Ureter (tissue), 1 donor: ENCODE results near the gene NOXO1. TPM values are rescaled to one million over a fixed set of nuclear protein-coding genes. Genes with fewer than 3 reads are reported as not detected.

Experiments
- DNase-seq: peaks from one replicate; pipeline ENCODE4 v3.0.0-alpha.2; 2020; ENCODE audit warnings: low spot score
- total RNA-seq: library from RNA; stranded (reverse); gene quantifications from one replicate; pipeline ENCODE4 v1.2.4, GENCODE V29; 2023
- donor health status: DM: yes; HTN: yes; CAD: no.

Gene NOXO1
- total RNA-seq, 1 donor from 2014 or later: 0.65 TPM

- peak; percentile 80 for DNase-seq
Measured at GRCh38 chr16:1979271-1980029, 1.8 kb downstream of the NOXO1 start.

- no peak for DNase-seq
Measured at GRCh38 chr16:1978476-1979120, 2.7 kb downstream of the NOXO1 start.

DNA sequence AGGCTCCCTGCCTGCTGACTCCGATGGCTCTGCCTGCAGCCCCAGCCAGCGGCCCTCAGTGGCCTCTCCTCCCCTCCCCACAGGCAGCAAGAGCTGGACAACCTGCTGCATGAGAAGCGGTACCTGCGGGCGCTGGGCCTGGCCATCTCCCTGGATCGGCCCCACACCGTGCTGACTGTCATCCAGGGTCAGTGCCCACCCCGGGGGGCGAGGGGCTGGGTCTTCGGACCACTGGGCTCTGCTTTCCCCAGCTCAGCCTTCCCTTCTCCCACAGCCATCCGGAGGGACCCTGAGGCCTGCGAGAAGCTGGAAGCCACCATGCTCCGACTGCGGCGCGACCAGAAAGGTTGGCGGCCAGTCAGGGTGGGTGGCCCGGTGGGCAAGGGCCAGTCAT, 3.4 kb downstream of the NOXO1 start:
- no peak for DNase-seq

DNA sequence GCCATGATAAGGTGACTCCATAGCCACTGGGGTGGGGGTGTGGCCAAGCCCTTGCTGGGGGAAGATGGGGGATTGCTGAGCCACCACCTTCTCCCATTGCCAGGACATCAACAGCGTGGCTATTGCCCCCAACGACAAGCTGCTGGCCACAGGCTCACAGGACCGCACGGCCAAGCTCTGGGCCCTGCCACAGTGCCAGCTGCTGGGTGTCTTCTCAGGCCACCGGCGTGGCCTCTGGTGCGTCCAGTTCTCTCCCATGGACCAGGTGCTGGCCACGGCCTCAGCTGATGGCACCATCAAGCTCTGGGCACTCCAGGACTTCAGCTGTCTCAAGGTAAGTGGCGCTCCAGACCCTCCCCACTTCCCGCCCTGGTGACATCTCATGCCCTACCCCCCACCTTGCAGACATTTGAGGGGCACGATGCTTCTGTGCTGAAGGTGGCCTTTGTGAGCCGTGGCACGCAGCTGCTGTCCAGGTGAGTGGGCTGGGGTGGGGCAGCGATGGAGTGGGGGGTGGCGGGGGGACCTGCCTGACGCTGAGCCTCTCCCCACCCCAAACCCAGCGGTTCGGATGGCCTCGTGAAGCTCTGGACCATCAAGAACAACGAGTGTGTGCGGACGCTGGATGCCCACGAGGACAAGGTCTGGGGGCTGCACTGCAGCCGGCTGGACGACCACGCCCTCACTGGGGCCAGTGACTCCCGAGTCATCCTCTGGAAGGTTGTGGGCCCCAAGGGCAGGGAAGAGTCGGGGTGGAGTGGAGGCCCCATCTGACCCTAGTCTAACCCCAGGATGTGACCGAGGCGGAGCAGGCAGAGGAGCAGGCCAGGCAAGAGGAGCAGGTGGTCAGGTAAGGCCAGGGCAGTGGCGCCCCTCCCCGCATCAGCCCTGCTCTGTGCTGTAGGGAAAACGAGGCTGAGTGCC, 4.1 kb downstream of the NOXO1 start:
- DNase-seq: no peak

DNA sequence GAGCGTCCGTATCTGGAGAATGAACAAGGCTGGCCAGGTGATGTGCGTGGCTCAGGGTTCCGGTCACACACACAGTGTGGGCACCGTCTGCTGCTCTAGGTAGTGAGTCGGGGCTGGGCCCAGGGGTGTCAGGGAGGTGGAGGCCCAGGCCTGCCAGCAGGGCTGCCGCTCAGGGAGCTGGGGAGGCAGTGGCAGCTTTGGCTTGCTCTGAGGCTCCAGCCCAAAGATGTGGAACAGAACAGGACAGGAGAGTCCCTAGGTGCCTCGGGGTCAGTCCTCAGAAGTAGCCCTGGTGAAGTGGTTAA, 5.1 kb downstream of the NOXO1 start:
- DNase-seq: no peak

DNA sequence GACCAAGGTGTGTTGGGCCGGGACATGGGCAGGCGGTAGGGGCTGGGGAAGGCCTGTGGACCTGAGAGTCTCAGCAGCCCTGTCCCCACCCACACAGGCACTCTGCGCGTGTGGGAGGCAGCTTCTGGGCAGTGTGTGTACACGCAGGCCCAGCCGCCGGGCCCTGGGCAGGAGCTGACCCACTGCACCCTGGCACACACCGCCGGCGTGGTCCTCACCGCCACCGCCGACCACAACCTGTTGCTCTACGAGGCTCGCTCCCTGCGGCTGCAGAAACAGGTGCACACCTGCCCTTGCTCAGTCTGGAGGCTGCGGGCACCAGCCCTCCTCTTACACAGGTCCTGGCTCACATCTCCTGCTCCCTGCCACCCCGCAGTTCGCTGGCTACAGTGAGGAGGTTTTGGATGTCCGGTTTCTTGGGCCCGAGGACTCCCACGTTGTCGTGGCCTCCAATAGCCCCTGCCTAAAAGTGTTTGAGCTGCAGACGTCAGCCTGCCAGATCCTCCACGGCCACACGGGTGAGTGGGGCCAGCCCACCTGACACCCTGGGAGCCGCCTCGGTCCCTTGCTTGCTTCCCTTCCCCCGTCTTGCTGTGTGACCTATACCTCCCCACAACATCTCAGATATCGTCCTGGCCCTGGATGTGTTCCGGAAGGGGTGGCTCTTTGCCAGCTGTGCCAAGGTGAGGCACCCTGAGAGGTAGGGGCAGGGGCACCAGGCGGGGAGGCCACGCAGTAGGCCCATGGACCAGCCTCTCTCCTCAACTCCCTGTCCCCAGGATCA, 5.6 kb downstream of the NOXO1 start:
- DNase-seq: no peak

- no peak for DNase-seq
Measured at GRCh38 chr16:1974157-1975070, 6.9 kb downstream of the NOXO1 start.

- no peak for DNase-seq
Measured at GRCh38 chr16:1973461-1974156, 7.7 kb downstream of the NOXO1 start.

DNA sequence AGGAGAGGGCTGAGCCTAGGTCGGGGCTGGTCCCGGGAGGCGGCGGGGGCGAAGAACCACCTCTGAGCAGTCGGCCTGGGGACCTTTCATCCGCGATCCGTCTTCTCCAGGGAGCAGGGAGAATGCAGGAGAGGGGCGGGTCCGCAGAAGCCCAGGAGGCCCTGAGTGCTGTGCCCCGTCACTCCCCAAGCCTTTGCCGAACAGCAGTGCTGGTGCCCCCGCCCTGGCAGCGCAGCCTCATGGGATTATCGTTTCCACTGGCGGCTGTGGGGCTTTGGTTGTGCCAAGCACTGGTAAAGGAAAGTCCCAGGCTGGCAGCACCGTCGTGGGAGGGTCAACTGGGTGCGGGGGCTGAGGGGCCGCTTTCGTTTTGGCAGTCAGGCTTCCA, 8.8 kb downstream of the NOXO1 start:
- DNase-seq: no peak

DNA sequence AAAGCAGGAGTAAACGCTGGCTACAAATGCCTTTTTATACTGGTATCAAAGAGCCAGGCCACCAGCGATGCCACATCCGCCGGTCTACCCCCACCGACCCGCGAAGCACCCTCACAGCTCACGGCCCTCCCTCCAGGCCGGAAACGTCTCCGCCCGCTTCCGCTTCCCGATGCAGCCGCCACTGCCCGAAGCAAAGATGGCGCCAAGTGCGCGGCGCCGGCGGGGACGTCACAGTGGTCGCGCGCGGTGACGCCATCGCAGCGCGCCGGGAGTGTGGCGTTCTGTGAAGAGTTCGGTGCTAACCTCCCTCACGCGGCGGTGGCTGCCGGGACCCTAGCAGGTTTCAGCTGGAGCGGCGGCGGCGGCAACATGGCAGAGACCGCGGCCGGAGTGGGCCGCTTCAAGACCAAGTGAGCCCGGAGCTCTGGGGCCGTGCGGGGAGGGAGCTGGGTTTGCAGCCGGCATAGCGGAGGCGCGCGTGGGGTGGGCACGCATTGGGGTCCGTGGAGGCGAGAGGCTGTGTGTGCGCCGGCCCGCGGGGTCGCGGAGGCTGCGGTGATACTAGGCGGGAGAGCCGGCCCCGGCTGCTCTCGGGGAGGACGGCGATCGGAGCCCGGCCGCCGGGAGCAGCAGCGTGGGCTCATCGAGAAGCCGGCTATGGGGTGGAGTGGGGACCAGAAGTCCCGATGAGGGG, 9.3 kb downstream of the NOXO1 start, which contains the start of gene TBL3:
TBL3 (plus strand) TSS at position 258 of the 694 bp plus-strand sequence; CDS start at position 370, 112 bp downstream.
- peak; percentile 96 for DNase-seq

DNA sequence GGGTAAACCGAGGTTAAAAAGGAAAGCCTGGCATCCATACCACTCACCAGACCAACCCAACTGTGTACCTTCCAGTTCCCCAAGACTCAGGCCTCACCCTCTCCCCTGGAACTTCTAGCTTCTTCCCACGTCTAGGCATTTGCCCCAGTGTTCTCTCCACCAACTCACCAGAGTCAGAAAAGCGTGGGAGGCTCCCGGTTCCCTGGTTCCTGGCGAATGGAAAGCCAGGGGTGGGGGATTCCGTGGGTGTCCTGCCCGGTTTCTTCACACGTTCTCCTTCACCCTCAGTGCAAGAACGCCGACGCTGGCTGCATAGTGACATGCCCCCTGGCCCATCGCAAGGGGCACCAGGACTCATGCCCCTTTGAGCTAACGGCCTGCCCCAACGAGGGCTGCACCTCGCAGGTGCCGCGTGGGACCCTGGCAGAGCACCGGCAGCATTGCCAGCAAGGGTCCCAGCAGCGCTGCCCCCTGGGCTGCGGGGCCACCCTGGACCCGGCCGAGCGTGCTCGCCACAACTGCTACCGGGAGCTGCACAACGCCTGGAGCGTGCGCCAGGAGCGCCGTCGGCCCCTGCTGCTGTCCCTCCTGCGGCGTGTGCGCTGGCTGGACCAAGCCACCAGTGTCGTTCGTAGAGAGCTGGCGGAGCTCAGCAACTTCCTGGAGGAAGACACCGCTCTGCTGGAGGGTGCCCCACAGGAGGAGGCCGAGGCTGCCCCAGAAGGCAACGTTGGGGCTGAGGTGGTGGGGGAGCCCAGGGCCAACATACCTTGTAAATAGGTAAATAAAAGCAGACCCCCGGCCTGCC, 12.9 kb downstream of the NOXO1 start:
- DNase-seq: no peak

DNA sequence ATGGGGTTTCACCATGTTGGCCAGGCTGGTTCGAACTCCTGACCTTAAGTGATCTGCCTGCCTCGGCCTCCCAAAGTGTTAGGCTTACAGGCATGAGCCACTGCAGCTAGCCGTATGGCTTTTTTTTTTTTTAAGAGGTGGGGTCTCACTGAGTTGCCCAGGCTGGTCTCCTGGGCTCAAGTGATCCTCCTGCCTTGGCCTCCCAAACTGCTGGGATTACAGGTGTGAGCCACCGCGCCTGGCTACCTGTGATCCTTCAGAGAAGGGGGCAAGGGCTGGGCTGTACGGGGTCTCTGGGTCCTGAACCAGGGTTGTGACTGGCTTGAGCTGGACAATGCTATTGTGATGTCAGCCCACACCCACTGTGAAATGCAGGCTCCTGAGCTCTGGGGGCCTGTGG, 14.8 kb downstream of the NOXO1 start, which contains the start of gene RNF151:
RNF151 (plus strand) TSS at position 397 of the 400 bp plus-strand sequence. CDS start 26 bp downstream, outside the sequence.
- DNase-seq: no peak

GRCh38 chr16:1965396-1966001, 15.8 kb downstream of the NOXO1 start:
- no peak for DNase-seq

DNA sequence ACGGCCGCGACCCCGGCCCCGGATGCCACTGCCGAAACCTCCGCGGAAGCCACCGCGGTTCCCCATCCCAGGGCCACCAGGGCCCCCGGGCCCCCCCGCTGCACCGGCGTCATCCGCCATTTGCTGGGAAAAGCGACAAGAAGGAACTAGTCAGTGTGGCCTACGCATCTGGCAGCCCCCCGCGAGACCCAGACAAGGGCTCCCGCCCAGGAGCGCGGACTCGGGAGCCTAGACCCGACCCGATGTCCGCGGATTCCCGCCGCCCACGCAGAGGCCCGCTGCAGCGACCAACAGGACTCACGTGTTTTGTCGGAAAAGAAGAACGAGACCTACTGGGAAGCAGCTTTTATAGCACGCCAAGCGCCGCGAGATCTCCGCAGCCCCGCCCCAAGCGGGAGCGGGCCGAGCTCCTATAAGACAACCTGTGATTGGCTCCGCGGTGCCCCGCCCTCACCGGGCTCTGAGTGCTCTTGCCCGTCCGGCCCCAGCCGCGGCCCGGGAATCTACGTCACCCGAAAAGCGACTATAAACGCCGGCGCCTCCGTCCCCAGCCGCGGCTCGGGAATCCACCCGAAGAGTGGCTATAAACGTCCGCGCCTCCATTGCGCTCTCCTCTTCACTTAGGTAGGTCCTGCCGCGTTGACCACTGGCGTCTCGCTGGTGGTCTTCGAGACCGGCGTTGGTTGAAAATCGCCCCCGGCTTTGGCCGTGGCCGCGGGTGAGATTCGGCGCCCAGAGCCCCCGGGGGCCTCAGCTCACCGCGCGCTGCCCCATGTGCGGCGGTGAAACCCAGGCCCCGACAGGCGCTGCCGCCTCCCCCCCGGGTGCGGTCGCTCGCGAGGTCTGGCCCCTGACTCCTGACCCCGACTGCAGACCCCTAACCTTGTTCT, 16.5 kb downstream of the NOXO1 start, which contains the start of gene RPS2:
RPS2 (minus strand) TSS at position 321 of the 890 bp plus-strand sequence; CDS start at position 120, 201 bp downstream.
- DNase-seq: peak; percentile 99

DNA sequence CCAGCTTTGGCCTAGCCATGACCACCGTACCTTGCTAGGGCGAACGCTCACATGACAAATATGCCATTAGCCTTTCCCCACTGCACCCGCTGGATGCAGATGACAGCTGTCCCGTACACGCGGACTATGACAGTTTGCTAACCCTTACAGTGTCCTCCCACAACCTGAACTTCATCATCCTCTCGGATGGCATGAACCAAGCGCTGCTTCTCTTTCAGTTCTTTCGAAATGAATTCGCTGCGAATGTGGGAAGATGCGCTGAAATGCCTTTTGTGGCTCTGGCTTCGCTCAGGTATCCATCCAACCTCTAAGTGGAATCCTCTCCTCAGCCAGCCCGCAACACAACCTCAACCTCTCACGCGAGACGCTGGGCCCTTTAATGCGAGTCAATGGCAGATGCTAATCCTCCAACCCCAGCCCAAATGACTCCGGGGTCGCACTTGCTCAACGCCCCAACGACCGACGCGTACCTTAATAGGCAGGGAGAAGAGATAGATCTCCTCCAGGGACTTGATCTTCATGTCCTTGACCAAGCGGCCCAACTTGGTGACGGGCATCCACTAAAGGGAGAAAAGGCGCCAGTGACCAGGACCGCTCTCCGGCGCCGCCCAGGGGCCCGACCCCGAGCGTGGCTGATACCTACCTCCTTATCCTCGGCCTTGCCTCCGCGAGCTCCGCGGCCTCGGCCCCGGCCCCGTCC, 17.3 kb downstream of the NOXO1 start:
- no peak for DNase-seq
